Memory B cell (primary cell): Measurements from ENCODE around the gene FUCA2.
A peak's percentile ranks its signal among the peaks of the same experiment; 100 is the strongest.

Source experiments
- ATAC-seq: fragments of 150-1000 bp; cut with Tn5 transposase; 2 replicates; pipeline ENCODE4 v1.10.0; 2021; ENCODE audit warnings: low read depth, mild to moderate bottlenecking, moderate library complexity
- DNase-seq, 2 donors: peaks; one replicate each; pipeline ENCODE4 v3.0.0; 2022; ENCODE audit warnings: low spot score in 2 of 2
- H3K27ac Mint-ChIP-seq: one replicate; pipeline ENCODE4 v1.8.0; 2022; ENCODE audit warnings: mild to moderate bottlenecking, moderate library complexity, mixed read lengths
- H3K27me3 Mint-ChIP-seq: one replicate; pipeline ENCODE4 v1.8.0; 2022; ENCODE audit warnings: mixed read lengths
- H3K36me3 Mint-ChIP-seq: one replicate; pipeline ENCODE4 v1.8.0; 2022; ENCODE audit warnings: mild to moderate bottlenecking, mixed read lengths
- H3K4me1 Mint-ChIP-seq: one replicate; pipeline ENCODE4 v1.8.0; 2022; ENCODE audit warnings: mixed read lengths
- H3K4me3 Mint-ChIP-seq: one replicate; pipeline ENCODE4 v1.8.0; 2022; ENCODE audit warnings: mild to moderate bottlenecking, moderate library complexity, mixed read lengths
- H3K9me3 Mint-ChIP-seq: one replicate; pipeline ENCODE4 v1.8.0; 2022; ENCODE audit warnings: mixed read lengths

The FUCA2 gene

DNA sequence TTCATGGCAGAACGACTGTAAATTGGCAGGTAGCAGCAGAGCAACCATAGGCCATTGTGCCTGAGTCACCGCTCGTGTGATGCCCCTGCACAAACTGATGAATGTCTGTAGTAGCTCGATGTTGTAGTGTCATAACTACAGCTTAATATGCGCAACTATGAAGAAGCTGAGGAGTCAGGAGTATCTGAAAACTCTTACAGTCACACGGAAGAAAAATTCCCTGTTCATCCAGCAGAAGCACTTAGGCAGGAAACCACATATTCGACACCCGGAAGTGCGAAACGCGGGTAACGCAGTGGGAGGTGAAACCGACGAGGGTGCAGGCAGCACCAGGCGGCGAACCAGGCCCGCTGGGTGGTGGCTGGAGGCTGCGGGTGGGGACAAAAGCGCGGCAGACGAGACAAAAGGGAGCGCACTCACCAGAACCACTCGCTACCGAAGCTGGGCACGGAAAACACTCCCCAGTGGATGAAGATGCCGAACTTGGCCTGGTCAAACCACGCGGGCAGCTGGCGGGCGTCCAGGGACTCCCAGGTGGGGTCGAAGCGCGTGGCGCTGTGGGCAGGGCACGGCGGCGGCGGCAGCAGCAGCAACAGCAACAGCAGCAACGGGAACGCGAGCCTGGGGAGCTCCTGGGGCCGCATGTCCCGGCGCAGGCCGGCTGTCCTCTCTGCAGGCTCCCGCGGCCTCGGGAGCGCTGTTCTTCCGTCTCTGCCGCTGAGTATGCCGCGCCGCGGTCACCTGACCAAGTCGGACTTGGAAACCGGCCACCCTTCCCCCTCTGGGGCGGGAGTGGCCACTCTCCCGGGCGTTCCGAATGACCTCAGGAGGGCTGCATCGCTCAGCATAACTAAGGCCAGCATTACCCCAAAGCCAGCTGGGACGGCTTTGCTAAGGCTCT lies at the start of gene FUCA2:
FUCA2 (minus strand) TSS at position 730 of the 901 bp plus-strand sequence; CDS start at position 644, 86 bp downstream.
- peak; percentile 38 to 43 for DNase-seq
- peak within 1 kb of the TSS; percentile 94 for H3K27ac Mint-ChIP-seq
- ATAC-seq, result peak; percentile 73

DNA sequence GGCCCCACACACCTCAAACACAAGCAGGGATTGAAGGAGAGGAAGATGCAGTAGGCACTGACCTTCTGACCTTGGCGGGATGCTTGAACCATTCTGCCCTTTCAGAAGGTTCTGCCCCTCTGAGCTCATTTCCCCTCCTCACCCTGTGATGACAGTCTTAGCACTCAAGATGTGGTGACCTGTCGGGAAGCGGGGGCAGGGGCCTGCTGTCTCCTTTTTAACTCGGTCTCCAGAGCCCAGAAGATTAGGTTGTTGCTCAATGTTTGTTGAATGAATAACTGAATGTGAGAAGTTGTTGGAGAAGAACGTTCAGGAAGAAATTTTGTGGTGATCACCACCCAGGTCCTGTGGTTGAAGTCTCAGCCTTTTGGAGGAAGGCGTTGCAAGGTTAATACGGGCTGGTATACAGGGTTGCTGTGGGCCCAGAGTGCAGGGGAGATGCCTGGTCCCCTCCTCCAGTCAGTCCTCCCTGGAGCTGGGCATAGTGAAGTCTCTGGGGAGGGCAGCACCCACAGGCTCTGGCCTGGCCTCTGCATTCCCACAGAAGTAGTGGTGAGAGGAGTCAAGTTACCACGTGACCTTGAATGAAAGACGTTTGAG lies 49.7 kb upstream of the FUCA2 start:
- no peaks in the 10 kb centered on the region for H3K36me3 Mint-ChIP-seq
- peaks cover 3% of the 10 kb centered on the region for H3K4me1 Mint-ChIP-seq
- H3K9me3 Mint-ChIP-seq, result no peaks in the 10 kb centered on the region
- DNase-seq, result no peak
- ATAC-seq, result no peak
- no peaks in the 10 kb centered on the region for H3K27me3 Mint-ChIP-seq
- no peak overlapping the region for H3K27ac Mint-ChIP-seq
- H3K4me3 Mint-ChIP-seq, result no peak overlapping the region

More for the DNA sequence above, at the start of gene FUCA2:
- H3K4me1 Mint-ChIP-seq, result peaks cover 17% of the 10 kb centered on the region
- peaks cover 6% of the 10 kb centered on the region for H3K36me3 Mint-ChIP-seq
- H3K9me3 Mint-ChIP-seq, result no peaks in the 10 kb centered on the region
- H3K27me3 Mint-ChIP-seq, result no peaks in the 10 kb centered on the region
- peak within 1 kb of the TSS; percentile 99 for H3K4me3 Mint-ChIP-seq

DNA sequence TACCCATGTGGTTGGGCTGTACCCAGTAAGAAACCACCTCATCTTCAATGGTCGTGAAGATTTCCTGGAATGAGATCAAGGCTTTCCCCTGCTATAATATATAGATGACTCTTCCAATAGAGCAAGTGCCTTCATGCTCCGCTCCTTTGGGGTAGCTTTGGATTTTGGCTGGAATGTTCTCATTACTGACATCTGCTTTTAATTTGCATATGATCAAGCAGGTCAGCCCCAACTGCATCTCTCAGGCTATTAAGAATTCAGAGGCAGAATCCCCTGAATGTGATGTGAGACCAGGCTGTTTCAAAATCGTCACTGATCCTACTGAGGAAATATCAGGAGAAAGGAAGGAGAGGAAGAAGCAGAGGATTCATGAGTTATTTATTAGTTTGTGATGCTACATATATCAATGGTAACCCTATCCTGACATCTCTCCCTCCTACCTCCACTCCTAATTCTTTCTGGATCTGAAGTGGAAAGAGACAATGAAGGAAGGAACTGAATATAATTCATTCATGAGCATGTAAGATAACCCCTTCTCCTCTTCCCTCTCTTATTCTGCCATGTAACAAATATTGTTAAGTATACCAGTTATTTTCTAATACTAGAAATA lies 47.6 kb upstream of the FUCA2 start:
- Mint-ChIP-seq H3K4me3 (no peak overlapping the region), H3K9me3 (no peaks in the 10 kb centered on the region), H3K27ac (no peak overlapping the region), H3K27me3 (no peaks in the 10 kb centered on the region), H3K36me3 (no peaks in the 10 kb centered on the region), H3K4me1 (peaks cover 6% of the 10 kb centered on the region)
- no peak for DNase-seq
- no peak for ATAC-seq

- Mint-ChIP-seq H3K27ac (no peak overlapping the region), H3K4me1 (peaks cover 5% of the 10 kb centered on the region), H3K4me3 (no peak overlapping the region), H3K36me3 (no peaks in the 10 kb centered on the region), H3K27me3 (no peaks in the 10 kb centered on the region), H3K9me3 (no peaks in the 10 kb centered on the region)
- ATAC-seq (no peak), DNase-seq (no peak)
These were observed 45.0 kb upstream of the FUCA2 start for GRCh38 chr6:143556529-143556928.

DNA sequence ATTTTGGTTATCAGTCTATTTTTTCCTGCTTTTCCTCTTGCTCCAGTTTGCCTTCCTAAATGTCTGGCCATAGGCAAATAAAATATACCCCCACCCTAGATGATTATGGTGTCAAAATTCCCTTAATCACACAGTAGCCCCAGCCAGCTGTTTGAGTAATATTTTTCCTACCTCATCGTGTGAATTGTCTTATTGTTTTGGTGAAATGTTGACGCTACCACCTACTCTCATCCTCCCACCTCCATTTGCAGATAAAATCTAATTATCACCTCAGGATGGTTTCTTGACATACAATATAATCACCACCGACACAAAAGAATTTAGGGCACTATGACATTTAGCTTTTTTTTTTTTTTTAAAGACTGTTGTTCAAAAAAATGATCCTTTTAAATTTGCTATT lies 44.1 kb upstream of the FUCA2 start:
- H3K4me1 Mint-ChIP-seq, result peaks cover 5% of the 10 kb centered on the region
- no peaks in the 10 kb centered on the region for H3K36me3 Mint-ChIP-seq
- ATAC-seq, result no peak
- no peak for DNase-seq
- H3K27me3 Mint-ChIP-seq, result no peaks in the 10 kb centered on the region
- H3K9me3 Mint-ChIP-seq, result no peaks in the 10 kb centered on the region
- H3K27ac Mint-ChIP-seq, result no peak overlapping the region
- no peak overlapping the region for H3K4me3 Mint-ChIP-seq

DNA sequence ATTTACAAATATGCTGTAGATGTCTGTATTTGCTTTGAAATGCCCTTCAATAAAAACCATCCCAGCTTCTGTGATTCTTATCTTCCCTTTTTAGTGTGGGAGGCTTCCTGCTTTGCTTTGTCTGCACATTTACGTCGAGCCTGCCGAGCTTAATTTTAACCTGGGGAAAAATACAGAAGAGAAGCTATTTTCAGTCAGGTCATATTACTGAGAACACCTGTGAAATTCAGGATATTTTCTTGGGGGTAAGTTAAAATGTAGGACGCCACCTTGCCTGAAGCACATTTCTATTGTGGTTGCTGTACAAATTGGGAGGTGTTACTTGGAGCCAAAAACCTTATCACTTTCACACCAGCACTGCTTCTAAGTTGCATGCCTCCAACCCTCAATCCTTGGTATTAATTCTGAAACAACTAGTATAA lies 43.6 kb upstream of the FUCA2 start:
- peaks cover 5% of the 10 kb centered on the region for H3K4me1 Mint-ChIP-seq
- H3K36me3 Mint-ChIP-seq, result no peaks in the 10 kb centered on the region
- ATAC-seq (no peak), DNase-seq (no peak)
- no peaks in the 10 kb centered on the region for H3K27me3 Mint-ChIP-seq
- no peak overlapping the region for H3K27ac Mint-ChIP-seq
- no peaks in the 10 kb centered on the region for H3K9me3 Mint-ChIP-seq
- no peak overlapping the region for H3K4me3 Mint-ChIP-seq

GRCh38 chr6:143553337-143553736 lies 41.8 kb upstream of the FUCA2 start:
- Mint-ChIP-seq H3K27ac (peak overlapping the region; percentile 0), H3K27me3 (no peaks in the 10 kb centered on the region), H3K4me3 (no peak overlapping the region), H3K9me3 (no peaks in the 10 kb centered on the region), H3K4me1 (peaks cover 5% of the 10 kb centered on the region), H3K36me3 (no peaks in the 10 kb centered on the region)
- DNase-seq (no peak), ATAC-seq (no peak)

GRCh38 chr6:143549949-143550268 lies 38.4 kb upstream of the FUCA2 start:
- DNase-seq, result no peak
- Mint-ChIP-seq H3K36me3 (peaks cover 1% of the 10 kb centered on the region), H3K4me3 (no peak overlapping the region), H3K4me1 (peaks cover 5% of the 10 kb centered on the region), H3K27me3 (no peaks in the 10 kb centered on the region), H3K9me3 (no peaks in the 10 kb centered on the region), H3K27ac (no peak overlapping the region)
- ATAC-seq, result no peak

GRCh38 chr6:143549221-143549948 lies 37.9 kb upstream of the FUCA2 start:
- Mint-ChIP-seq H3K4me3 (no peak overlapping the region), H3K27me3 (no peaks in the 10 kb centered on the region), H3K36me3 (peaks cover 1% of the 10 kb centered on the region), H3K27ac (no peak overlapping the region), H3K4me1 (peaks cover 2% of the 10 kb centered on the region), H3K9me3 (no peaks in the 10 kb centered on the region)
- ATAC-seq (no peak), DNase-seq (no peak)

- Mint-ChIP-seq H3K27ac (no peak overlapping the region), H3K4me3 (no peak overlapping the region), H3K27me3 (no peaks in the 10 kb centered on the region), H3K4me1 (peaks cover 10% of the 10 kb centered on the region), H3K9me3 (no peaks in the 10 kb centered on the region), H3K36me3 (peaks cover 1% of the 10 kb centered on the region)
- no peak for ATAC-seq
- no peak for DNase-seq
These were observed 35.1 kb upstream of the FUCA2 start for GRCh38 chr6:143546599-143546998.

- H3K4me1 Mint-ChIP-seq, result peaks cover 10% of the 10 kb centered on the region
These were observed 34.5 kb upstream of the FUCA2 start for GRCh38 chr6:143545976-143546547.

GRCh38 chr6:143545165-143545564 lies 33.6 kb upstream of the FUCA2 start:
- Mint-ChIP-seq H3K4me1 (peaks cover 11% of the 10 kb centered on the region), H3K27ac (no peak overlapping the region), H3K27me3 (no peaks in the 10 kb centered on the region), H3K4me3 (no peak overlapping the region), H3K9me3 (no peaks in the 10 kb centered on the region), H3K36me3 (peaks cover 1% of the 10 kb centered on the region)
- DNase-seq, result no peak
- ATAC-seq, result no peak

More at GRCh38 chr6:143545976-143546547, 34.5 kb upstream of the FUCA2 start:
- no peaks in the 10 kb centered on the region for H3K27me3 Mint-ChIP-seq
- no peak overlapping the region for H3K4me3 Mint-ChIP-seq
- ATAC-seq (no peak), DNase-seq (no peak)
- peaks cover 1% of the 10 kb centered on the region for H3K36me3 Mint-ChIP-seq
- H3K27ac Mint-ChIP-seq, result no peak overlapping the region
- H3K9me3 Mint-ChIP-seq, result no peaks in the 10 kb centered on the region

DNA sequence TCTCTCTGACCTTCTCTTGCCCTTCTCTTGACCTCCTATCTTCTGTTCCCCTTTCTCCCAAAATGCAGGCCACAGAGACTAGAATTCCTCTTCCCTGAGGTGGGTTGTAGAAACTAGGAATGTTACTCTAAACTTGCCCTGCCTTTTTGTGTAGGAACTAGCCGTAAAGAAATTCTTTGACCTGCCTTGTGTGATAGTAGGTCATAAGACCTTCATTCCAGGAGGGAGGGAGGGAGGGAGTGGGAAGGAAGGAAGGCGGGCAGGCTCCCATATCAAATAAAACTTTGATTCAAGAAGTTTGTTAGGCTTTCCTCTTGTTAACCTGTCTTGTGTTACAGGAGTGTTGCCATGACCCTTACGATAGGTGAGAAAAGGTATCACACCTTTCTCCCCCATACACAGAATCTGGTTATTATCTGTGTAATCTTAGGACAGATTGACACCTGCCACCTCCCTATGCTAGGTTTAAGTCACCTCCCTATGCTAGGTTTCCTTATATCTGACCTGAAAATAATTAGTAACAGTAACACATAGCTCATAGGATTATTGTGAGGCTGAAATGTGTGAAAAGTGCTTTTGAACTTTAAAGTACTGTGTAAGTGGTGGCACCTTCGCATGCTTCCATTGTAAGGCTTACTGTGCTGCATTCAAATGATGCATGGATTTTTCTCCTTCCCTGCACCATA lies 32.6 kb upstream of the FUCA2 start:
- H3K4me1 Mint-ChIP-seq, result peaks cover 13% of the 10 kb centered on the region

More for the DNA sequence above, 32.6 kb upstream of the FUCA2 start:
- H3K9me3 Mint-ChIP-seq, result no peaks in the 10 kb centered on the region
- ATAC-seq (no peak), DNase-seq (no peak)
- no peak overlapping the region for H3K27ac Mint-ChIP-seq
- no peak overlapping the region for H3K4me3 Mint-ChIP-seq
- peaks cover 1% of the 10 kb centered on the region for H3K36me3 Mint-ChIP-seq
- H3K27me3 Mint-ChIP-seq, result no peaks in the 10 kb centered on the region
